GM21619 (cell line): ENCODE measurements around the gene SLC22A3.

Experiments used
- ATAC-seq: cut with Tn5 transposase; IDR thresholded peaks from one replicate; pipeline ENCODE4 v1.9.1; 2021; ENCODE audit not compliant: unreplicated experiment

Gene SLC22A3

DNA sequence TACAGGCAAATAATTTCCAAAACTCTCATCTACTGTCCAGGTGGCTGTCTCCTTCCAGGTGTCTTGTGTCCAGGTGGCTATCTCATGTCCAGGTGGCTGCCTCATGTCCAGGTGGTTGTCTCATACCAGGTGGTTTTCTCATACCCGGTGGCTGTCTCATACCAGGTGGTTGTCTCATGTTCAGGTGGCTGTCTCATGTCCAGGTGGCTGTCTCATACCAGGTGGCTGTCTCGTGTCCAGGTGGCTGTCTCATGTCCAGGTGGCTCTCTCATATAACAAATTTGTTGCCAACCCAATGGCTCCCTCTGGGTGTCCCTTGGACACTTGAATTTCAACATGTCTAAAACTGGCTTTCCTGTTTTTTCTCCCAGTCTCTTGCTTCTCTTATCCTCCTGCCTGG lies 14.3 kb upstream of the SLC22A3 start:
- no peak for ATAC-seq

DNA sequence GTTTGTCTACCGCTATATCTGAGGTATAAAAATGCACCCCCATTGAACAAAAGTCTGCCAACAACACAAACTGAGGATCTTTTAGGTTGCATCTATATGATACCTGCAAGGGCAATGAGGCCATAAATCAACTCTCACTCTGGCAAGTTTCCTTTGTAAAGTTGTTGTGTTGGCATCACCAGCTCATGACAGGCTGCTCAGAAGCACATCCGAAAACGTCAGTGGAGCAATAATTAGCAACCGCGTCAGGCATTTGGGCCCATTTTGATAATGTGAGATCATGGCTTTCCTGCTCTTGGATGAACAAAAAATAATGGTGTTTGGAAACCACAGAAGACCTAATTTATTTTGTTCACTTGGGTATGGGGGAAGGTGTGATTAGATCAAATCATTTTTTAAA lies 12.0 kb upstream of the SLC22A3 start:
- ATAC-seq, result no peak

DNA sequence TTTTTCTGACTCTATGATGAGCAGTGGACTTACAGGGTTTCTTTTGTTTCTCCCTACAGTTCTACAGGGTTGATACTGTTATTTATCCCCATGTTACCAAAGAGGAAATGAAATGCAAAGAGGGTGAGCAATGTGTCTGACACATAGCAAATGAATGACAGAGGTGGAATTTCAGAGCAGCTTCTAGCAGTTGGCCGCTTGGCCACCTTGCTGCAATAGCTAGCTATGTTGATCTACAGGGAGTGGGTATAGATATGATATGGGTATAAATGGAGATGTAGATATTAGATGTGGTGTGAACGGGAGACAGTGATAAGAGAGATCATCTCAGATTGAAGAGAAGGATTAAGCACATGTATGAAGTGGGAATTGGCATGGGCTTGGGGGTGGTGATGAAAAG lies 10.9 kb upstream of the SLC22A3 start:
- ATAC-seq, result no peak

DNA sequence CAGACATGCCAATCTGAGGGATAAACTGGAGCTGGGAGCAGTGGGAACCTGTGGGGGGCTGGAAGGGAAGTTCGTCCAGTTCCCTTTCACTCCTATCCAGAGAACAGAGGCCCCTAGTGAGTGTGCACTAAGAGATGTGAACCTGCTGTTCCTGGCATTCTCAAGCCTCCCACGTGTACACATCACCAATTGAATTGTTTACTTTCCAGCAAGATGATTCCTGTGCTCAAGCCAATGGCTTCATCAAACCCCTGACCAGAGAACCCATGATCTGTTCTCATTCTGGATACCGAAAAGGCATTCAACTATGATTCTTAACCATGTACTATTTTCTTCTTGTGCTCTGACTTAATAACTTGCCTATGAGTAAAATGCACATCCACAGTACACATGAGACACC lies 10.2 kb upstream of the SLC22A3 start:
- no peak for ATAC-seq

DNA sequence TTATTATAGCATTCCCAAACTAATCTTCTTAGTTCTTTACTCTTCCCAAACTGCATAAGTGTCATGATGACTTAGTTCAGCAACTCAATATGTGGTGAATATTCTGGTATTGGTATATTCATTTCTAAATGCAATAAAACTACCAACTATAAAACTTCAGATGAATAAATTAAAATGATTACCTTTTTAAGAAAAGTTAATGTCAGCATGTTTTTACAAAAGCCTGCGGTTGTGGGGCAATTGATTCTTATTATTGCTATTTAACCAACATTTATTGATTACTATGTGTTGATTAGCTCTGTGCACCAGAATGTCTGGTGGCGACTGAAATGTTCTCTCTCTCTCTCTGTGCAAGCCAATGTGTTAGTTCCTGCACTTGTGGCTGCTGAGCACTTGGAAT lies 5.0 kb upstream of the SLC22A3 start:
- ATAC-seq, result no peak

DNA sequence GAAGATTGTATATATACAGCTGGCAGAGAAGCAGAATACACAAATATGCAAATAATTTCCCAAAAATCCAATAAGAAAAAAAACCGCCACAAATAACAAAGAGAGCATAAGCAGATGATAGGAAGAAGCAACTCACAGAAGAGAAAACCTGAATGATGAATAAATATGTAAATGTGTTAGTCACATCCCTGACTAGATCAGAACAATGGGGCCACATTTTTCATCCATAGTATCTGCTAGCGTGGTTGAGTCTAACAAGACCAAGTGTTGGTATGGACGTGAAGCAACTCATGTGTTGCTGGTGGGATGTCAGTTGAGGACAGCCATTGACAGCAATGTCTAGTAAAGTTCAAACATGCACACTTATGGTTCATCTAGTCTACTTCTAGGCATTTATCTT lies 3.9 kb upstream of the SLC22A3 start:
- ATAC-seq, result no peak

DNA sequence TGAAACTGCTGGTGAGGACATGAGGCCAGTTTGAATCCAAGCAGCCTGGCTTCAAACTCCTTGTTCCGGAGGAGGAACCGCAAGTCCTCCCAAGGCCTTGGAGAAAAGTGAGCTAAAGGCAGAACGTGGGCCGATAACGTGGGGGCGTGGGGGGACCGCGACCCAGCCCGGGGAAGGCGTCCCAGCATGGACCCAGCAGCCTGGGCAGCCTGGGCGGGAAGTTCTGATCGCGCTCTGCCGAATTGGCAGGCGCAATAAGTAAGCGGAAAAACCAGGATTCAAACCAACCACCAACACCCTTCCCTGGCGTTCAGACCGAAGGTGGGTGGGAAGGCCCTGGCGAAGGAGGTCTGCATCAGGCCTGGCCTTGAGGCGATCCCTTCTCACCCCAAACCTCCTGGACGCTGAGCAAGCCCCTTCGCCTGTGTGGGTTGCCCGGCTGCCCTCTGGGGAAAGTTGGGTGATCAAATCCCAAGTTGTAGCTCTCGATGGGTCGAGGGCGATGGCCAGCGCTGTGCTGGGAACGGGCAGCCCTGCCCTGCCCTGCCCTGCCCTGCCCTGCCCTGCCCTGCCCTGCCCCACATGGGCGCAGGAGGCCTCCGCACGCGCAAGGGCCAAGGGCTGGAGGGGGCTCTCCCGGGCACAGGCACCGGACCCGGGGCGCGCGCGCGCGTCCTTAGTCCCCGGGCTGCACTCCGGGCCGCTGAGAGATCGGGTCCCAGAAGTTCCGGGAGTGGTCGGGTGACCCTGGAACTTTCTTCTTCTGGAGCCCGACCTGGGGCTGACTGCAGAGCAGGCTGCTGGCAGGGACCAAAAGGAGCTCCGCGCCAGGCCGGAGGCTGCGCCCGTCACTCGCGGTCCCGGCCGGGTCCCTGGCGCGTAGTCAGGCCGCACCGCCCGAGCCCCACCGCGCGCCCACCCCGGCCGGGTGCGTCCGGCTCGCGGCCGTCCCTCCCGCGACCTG lies 637 bp upstream of the SLC22A3 start:
- no peak for ATAC-seq

DNA sequence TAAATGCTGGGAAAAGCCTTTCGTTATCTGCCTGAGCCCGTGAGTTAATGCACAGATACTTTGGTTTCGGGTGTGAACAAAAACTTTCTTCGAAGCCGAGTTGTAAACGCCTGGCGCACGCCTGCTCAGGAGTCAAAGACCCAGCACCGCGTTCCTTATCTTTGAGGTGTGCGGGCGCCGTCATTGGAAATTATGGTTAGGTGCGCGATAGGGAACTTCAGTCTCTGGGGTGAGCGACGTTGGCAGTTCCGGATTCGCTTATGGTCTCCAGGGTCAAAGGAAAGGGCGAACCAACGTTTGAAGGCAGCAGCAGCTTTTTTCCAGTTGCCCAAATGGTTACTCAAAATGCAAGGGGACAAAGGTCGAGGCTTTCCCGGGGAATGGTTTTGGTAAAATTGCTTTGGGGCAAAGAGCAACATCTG lies 853 bp downstream of the SLC22A3 start:
- ATAC-seq, result no peak

DNA sequence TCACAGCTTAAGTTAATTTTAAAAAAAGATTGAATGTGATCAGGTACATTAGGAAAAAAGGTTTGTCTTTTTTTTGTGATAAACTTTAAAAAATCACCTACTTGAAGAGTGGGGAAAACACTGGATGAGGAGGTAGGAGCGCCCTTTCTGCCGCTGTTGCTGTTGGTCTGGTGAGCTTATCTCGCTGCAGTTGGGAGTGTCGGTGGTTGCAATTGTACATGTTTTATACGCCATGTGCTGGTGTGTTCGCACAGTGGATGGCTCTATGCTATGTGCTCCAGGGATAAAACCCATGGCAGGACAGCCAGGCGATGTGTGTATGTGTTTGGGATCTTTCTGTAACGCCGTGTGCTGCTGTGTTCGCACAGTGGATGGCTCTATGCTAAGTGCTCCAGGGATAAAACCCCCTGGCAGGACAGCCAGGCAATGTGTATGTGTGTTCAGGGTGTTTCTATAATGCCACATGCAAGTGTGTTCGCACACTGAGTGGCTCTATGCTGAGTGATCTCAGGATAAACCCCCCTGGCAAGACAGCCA lies 1.7 kb downstream of the SLC22A3 start:
- ATAC-seq, result no peak

DNA sequence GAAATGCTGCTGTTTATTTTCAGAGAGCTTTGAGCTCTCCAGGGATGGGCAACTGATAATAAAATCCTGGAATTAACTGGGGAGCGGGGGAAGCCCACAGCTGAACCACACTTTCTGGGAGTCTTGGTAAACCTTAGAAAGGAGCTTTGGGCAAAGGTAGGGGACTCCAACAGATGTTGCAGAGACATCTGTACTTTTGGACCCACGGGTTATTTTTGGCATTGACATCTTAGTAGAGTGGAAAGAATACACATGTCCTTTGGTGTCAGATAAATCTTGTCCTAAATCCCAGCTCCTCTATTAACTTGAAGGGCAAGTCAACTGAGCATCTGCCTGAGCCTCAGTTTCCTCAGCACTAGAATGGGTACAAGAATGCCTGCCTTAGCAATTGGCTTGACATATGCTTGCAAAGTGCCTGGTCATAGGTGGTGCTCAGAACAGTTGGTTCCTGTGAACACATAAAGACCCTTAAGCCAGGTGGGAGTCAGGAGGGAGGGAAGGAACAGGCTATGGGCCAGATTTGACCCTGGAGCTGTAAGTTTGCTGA lies 5.8 kb downstream of the SLC22A3 start:
- no peak for ATAC-seq

DNA sequence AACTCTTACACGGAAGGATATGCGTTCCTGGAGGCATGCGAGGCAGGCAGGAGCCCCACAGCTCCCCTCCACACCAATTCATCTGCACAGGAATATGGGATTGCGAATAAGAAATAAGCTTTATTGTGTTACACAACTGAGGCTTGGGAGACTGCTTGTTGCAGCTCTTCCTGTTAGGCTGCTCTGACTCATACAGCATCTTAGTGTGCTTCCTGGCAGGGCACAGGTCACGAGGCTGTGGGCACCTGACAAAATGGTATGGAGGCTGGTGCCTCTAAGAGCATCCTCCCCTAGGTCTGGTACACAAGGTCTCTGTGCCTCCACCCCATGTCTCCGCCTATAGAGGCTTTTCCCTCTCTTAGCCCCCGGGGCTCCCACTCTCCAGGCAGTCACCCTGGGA lies 6.8 kb downstream of the SLC22A3 start:
- no peak for ATAC-seq

DNA sequence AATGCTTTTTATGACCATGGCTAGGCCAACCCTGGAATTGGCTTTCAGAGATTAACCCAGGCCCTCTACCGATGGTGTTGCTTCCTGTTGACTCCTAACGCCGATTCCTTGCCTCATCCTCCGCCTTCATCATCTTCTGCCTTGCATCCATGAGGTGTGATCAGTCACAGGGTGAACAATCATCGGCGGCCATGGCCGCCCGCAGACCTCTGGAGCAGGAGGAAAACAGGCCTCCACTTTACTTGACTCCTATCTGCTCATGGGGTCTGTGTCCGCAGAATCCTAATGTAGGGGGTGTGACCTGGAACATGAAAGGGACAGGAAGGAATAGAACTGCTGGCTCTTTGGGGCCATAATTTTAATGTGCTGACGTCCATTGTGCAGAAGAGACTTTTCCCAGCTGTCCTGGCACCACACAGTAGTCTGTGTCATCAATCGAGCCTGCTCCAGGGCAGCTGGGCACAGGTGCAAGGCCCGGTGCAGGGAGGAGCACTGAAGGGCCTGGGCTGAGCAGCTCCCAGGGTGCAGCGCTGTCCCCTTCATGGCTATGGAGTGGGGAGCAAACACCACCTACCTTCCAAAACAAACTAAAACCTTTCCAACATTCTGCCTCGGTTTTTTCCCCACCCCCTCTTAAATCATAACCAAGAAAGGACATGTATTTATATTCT lies 8.0 kb downstream of the SLC22A3 start:
- ATAC-seq, result no peak

DNA sequence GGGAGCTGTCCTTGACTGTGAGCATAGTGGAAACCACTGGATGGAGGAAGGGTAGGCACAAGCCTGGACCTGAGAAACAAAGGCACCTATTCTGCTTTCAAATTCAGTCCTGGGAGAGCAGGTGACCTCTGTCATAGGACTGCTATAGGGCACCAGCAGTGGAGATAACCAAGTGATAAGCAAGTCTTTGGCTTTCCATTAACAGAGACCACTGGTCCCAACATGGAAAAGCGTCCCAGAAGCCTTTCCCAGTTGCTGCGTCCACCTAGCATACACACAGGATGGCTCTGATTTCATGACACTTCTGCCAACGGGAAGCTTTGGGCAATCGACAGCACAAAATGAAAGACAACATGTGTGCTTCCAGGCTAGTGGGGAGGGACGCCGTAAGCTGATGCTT lies 8.9 kb downstream of the SLC22A3 start:
- ATAC-seq, result no peak

DNA sequence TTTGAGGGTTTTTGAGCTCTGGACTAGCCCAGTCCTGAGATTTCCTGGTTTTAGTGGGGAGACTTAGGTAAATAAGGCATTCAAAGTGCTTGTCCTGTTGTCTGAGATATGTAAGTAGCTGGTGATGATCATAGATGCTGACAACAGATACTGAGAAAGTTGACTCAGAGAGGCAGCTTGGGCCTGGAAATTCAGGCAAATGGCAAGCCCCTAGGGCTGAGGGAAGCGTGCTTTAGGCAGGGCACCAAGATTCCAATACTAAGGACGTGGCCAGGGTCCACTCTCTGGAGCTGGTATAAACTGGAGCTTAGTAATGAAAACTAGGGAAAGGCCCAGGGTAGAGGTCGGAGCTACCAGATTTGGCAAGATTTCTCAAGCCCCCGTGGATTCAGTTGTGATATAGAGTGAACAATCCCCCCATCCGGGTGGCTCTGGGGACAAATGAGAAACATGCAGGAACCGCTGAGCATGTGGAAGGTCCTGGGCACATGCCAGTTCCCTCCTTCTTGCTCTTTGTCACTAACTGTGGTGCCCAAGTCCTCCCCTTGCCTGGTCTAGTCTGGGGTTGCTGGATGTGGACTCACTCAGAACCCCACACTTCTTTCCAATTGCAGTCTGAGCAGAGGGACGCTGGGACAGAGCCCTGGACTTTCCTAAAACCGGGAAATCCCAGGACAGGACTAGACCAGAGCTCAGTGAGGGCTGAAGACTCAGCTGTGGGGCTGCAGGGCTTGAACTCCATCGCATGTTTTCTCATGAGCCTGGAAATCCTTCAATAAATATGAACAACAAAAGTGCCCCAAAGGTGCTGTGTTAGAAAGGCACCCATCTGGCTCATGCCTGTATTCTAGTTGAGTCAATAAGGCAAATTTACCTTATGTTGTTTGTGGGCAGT lies 10.3 kb downstream of the SLC22A3 start:
- no peak for ATAC-seq

DNA sequence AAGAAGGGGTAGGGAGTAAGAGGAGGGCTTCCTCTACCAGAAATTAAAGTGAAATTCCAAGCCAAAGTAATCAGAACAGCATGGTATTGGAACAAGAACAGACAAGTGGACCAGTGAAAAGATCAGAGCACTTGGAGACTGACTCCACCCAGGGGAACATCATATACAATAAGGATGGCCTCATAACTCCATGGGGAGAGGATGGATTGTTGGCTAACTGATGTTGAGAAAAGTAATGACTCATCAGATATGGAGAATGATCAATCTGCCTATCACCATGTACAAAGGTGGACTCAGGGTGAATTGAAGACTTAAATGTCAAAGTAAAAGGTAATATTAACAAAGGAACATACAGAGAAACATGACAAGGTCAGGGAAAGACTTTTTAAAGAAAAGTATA lies 12.8 kb downstream of the SLC22A3 start:
- ATAC-seq, result no peak

DNA sequence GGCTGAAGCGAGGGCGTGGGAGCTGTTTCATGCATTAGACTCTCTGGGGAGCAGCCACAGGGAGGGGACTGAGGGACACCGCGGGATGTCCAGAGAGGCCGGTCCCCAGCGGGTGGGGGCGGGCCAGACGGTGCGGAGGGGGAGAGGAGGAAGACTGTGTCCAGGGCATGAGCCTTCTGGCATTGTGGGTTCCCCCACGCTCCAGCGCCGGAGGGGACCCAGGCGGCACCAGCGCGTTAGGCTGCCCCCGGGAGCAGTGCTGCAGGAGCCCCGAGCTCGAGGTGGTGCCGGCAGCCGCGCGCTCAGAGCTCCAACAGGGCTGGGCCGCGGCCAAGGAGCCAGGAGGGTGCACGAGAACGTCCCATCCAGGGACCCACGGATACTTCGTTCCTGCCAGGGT lies 14.4 kb downstream of the SLC22A3 start:
- no peak for ATAC-seq

DNA sequence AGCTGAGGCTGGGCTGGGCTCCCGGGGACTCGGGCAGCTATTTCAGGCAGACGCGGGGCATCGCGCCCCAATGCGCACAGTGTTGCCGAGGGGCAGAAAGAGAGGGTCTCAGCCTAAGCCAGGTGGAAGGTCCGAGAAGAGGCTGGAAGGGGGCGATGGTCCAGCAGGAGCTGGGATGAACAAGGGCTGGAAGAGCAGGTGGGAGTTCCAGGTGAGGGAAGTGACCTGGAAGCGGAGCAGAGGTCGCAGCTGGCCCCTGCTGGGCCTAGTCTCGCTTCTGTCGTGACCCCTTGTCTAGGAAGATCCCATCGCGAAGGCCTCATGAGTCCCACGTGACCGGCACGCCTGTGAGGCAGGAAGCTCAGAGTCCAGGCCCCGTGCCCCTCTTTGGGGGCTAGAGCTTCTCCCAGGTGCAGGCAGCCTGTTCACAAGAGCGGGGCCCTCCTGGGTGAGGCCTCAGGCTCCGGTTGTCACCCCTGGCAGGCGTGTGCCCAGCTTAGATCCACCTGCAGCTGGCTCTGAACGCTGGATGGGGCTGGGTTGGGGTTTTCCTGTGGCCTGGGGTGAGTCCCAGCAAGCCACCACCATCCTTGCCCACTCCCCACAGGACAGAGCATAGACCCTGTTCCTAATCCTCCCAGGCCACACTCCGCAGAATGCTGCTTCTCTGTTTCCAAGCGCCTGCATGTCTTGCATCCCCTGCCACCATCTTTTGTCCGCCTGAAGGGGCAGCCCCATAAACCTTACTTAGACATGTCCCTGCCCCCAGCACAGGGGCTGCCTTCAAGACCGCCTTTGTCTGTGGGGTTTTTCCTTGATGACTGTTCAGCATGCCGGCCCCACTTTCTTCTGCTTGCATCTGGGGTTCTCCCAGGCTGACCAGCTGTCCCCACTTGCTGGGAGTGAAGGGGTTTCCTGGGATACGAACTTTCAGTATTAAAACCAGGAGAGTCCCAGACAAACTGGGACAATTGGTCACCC lies 15.1 kb downstream of the SLC22A3 start:
- peak; percentile 53 for ATAC-seq

DNA sequence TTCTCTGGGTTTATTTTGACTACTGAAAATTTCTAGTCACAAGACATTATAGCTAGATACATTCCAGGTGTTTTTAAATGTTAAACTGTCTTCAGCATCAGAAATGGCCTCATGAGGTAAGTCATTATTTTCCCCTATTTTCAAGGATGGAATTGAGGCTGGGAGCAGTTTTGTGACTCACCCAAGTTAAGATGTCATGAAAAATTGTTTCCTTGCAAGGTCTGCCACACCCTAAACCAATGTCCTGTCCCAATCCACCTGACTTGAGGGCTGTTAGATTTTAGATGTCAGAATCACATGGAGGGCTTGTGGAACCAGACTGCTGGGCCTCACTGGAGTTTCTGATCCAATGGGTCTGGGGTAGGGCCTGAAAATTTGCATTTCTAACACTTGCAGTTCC lies 16.9 kb downstream of the SLC22A3 start:
- no peak for ATAC-seq

DNA sequence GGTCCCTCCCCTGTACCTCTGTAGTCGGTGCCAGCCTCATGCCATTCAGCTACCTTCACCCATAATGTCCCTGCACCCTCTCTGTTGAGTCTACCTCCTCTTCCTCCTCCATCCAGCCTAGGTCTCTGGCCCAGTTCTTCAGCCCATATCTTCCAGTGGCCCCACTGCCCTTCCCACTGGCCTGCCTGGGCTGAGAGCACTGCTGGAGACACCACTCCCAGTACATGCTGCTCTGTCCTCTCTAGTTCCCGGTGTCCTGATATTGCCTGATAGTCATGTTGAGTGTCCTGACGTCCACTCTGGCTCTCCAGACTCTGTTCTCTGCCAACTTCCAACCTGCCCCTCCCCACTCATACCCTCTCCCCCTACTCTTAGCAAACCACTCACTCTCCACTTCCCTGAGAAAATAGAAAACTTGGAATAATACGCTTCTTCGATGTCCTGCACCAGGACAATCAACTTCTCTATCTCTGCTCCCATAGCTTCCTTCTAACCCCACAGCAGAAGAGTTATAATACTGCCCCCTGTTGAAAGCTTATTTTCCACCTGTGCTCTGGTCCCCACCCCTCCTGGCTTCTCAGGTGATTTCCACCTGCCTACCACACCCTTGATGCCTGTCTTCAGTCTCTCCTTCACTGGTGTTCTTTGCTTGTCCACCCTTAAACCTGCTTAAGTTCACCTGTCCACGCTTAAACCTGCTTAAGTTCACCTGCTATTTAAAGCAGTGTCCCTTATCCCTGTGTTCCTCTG lies 19.8 kb downstream of the SLC22A3 start:
- ATAC-seq, result no peak
